ENCODE measurements around the gene CLK2. TPM values are rescaled to one million over a fixed set of nuclear protein-coding genes. Genes with fewer than 3 reads are reported as not detected.

The CLK2 gene
- total RNA-seq, 2 donors from 2014 or later: 36.6 to 40.7 TPM

- TF ChIP-seq CTCF (IDR thresholded peaks at IDR 0.05) (no peak), POLR2A (IDR thresholded peaks at IDR 0.05) (no peak)
- 50 to 79% methylated on average over 2 to 18 of the region's 18 CpGs for WGBS, 2 donors
- Histone ChIP-seq H3K27ac (no peak overlapping the region), H3K27me3 (no peaks in the 10 kb centered on the region), H3K4me3 (no peak overlapping the region), H3K36me3 (replicated peaks in 1 of 2; ENCODE audit: insufficient read depth in 1 of 2, low read depth in 2 of 2) (no peaks in the 10 kb centered on the region), H3K9me3 (no peaks in the 10 kb centered on the region), H3K4me1 (no peaks in the 10 kb centered on the region)
- ATAC-seq (no peak), DNase-seq (no peak)
- intact Hi-C loops (cut with DNase I): no loop called here
These were observed 12.3 kb upstream of the CLK2 start for GRCh38 chr1:155285631-155286044.

DNA sequence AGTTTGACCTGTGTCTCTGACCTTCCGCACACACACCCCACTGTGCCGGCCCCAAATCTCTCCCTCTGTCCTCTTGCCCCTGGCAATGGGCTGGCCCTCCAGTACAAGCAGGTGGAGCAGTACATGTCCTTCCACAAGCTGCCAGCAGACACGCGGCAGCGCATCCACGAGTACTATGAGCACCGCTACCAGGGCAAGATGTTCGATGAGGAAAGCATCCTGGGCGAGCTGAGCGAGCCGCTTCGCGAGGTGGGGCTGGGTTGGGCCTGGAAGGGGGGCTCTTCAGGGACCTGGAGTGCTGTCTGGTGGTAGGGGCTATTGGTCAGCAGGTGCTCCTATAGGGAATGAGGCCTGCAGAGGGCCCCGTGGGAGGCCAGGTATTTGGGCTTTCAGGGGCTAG is 11.8 kb upstream of the CLK2 start:
- Histone ChIP-seq H3K36me3 (replicated peaks in 1 of 2; ENCODE audit: insufficient read depth in 1 of 2, low read depth in 2 of 2) (no peaks in the 10 kb centered on the region), H3K4me1 (no peaks in the 10 kb centered on the region), H3K9me3 (no peaks in the 10 kb centered on the region), H3K4me3 (no peak overlapping the region), H3K27me3 (no peaks in the 10 kb centered on the region), H3K27ac (no peak overlapping the region)
- no peak for TF ChIP-seq POLR2A (IDR thresholded peaks at IDR 0.05)
- TF ChIP-seq CTCF (IDR thresholded peaks at IDR 0.05): no peak
- DNase-seq (no peak), ATAC-seq (no peak)
- intact Hi-C loops (cut with DNase I): no loop called here
- WGBS, 2 donors: 89 to 95% methylated on average over 14 of the region's 14 CpGs

- Histone ChIP-seq H3K27me3 (no peaks in the 10 kb centered on the region), H3K36me3 (replicated peaks in 1 of 2; ENCODE audit: insufficient read depth in 1 of 2, low read depth in 2 of 2) (no peaks in the 10 kb centered on the region), H3K9me3 (no peaks in the 10 kb centered on the region), H3K4me3 (no peak overlapping the region), H3K4me1 (no peaks in the 10 kb centered on the region), H3K27ac (no peak overlapping the region)
- ATAC-seq (no peak), DNase-seq (no peak)
- TF ChIP-seq CTCF (IDR thresholded peaks at IDR 0.05): no peak
- WGBS, 2 donors: 80 to 81% methylated on average over 12 of the region's 12 CpGs
- intact Hi-C loops (cut with DNase I): no loop called here
These were observed 11.2 kb upstream of the CLK2 start for GRCh38 chr1:155284476-155284875.

GRCh38 chr1:155282488-155283091 is 9.3 kb upstream of the CLK2 start:
- Histone ChIP-seq H3K4me3 (no peak overlapping the region), H3K27me3 (no peaks in the 10 kb centered on the region), H3K9me3 (no peaks in the 10 kb centered on the region), H3K27ac (no peak overlapping the region), H3K36me3 (replicated peaks in 1 of 2; ENCODE audit: insufficient read depth in 1 of 2, low read depth in 2 of 2) (no peaks in the 10 kb centered on the region), H3K4me1 (peaks cover 9% of the 10 kb centered on the region)
- TF ChIP-seq POLR2A (IDR thresholded peaks at IDR 0.05) (no peak), CTCF (IDR thresholded peaks at IDR 0.05) (no peak)
- ATAC-seq: no peak
- no peak for DNase-seq
- intact Hi-C loops (cut with DNase I): no loop called here
- 91 to 94% methylated on average over 29 of the region's 29 CpGs for WGBS, 2 donors

GRCh38 chr1:155279268-155279667 is 6.0 kb upstream of the CLK2 start:
- Histone ChIP-seq H3K4me1 (peaks cover 10% of the 10 kb centered on the region), H3K9me3 (no peaks in the 10 kb centered on the region), H3K36me3 (replicated peaks in 1 of 2; ENCODE audit: insufficient read depth in 1 of 2, low read depth in 2 of 2) (no peaks in the 10 kb centered on the region), H3K27ac (no peak overlapping the region), H3K27me3 (no peaks in the 10 kb centered on the region), H3K4me3 (no peak overlapping the region)
- intact Hi-C loops (cut with DNase I): no loop called here
- ATAC-seq (no peak), DNase-seq (no peak)
- TF ChIP-seq CTCF (IDR thresholded peaks at IDR 0.05): no peak
- no peak for TF ChIP-seq POLR2A (IDR thresholded peaks at IDR 0.05)
- WGBS, 2 donors: 77 to 83% methylated on average over 2 of the region's 2 CpGs

Measured in body of pancreas (tissue), 4 donors.